Medulla oblongata (tissue), 1 donor: Measurements from ENCODE around the gene RBM33.
"Not testable (repeated sequence)": the region's sequence is repeated elsewhere in the genome, so short reads cannot be mapped to it uniquely, and the experiment has no call there.

Experiments
- DNase-seq: peaks from one replicate; pipeline ENCODE4 v3.0.0-alpha.2; 2015; ENCODE audit errors: extremely low spot score

Gene RBM33

GRCh38 chr7:155690655-155691054 is 46.2 kb downstream of the RBM33 start:
- not testable (repeated sequence) for DNase-seq

GRCh38 chr7:155692317-155692716 is 47.9 kb downstream of the RBM33 start:
- no peak for DNase-seq

GRCh38 chr7:155693826-155694225 is 49.4 kb downstream of the RBM33 start:
- DNase-seq: no peak

GRCh38 chr7:155694851-155695250 is 50.4 kb downstream of the RBM33 start:
- DNase-seq: no peak

- DNase-seq: no peak
Observed at GRCh38 chr7:155696747-155697146, 52.3 kb downstream of the RBM33 start.

GRCh38 chr7:155698633-155699032 is 54.2 kb downstream of the RBM33 start:
- no peak for DNase-seq

GRCh38 chr7:155699180-155699579 is 54.7 kb downstream of the RBM33 start:
- DNase-seq: no peak

GRCh38 chr7:155700847-155701246 is 56.4 kb downstream of the RBM33 start:
- DNase-seq: no peak

GRCh38 chr7:155701972-155702544 is 57.6 kb downstream of the RBM33 start:
- DNase-seq: no peak

GRCh38 chr7:155702616-155703015 is 58.2 kb downstream of the RBM33 start:
- no peak for DNase-seq

- DNase-seq: no peak
Observed at GRCh38 chr7:155705623-155706360, 61.3 kb downstream of the RBM33 start.

GRCh38 chr7:155706376-155706775 is 61.9 kb downstream of the RBM33 start:
- DNase-seq: no peak

GRCh38 chr7:155709453-155709852 is 65.0 kb downstream of the RBM33 start:
- DNase-seq: no peak

- no peak for DNase-seq
Observed at GRCh38 chr7:155710031-155710430, 65.6 kb downstream of the RBM33 start.

- DNase-seq: no peak
Observed at GRCh38 chr7:155710530-155710929, 66.1 kb downstream of the RBM33 start.

GRCh38 chr7:155711081-155711480 is 66.6 kb downstream of the RBM33 start:
- DNase-seq: no peak

- no peak for DNase-seq
Observed at GRCh38 chr7:155713384-155713783, 68.9 kb downstream of the RBM33 start.

- no peak for DNase-seq
Observed at GRCh38 chr7:155714702-155715101, 70.2 kb downstream of the RBM33 start.

GRCh38 chr7:155715111-155715805 is 70.8 kb downstream of the RBM33 start:
- DNase-seq: no peak

- DNase-seq: no peak
Observed at GRCh38 chr7:155717010-155717744, 72.7 kb downstream of the RBM33 start.

- no peak for DNase-seq
Observed at GRCh38 chr7:155721056-155721455, 76.6 kb downstream of the RBM33 start.

- DNase-seq: no peak
Observed at GRCh38 chr7:155722118-155722517, 77.7 kb downstream of the RBM33 start.
